ENCODE measurements around the gene SHMT2. TPM values are rescaled to one million over a fixed set of nuclear protein-coding genes. Genes with fewer than 3 reads are reported as not detected.

Gene SHMT2
- total RNA-seq, 1 donor from 2014 or later, result 78.7 TPM

- H3K4me3 Mint-ChIP-seq, result no peak overlapping the region
- no peak for DNase-seq (ENCODE audit: low spot score in 2 of 2, unreplicated experiment in 2 of 2)
- no peaks in the 10 kb centered on the region for H3K27me3 Mint-ChIP-seq (ENCODE audit: low read depth)
- H3K9me3 Mint-ChIP-seq, result no peaks in the 10 kb centered on the region
- no peak for TF ChIP-seq CTCF (IDR thresholded peaks at IDR 0.05; ENCODE audit: unreplicated experiment)
- no peak overlapping the region for H3K27ac Mint-ChIP-seq
- H3K4me1 Mint-ChIP-seq, result peaks cover 13% of the 10 kb centered on the region
- peaks cover 38% of the 10 kb centered on the region for H3K36me3 Mint-ChIP-seq
Observed at GRCh38 chr12:57183939-57184725, 45.4 kb upstream of the SHMT2 start.

GRCh38 chr12:57185403-57185802 is 44.1 kb upstream of the SHMT2 start:
- H3K36me3 Mint-ChIP-seq, result peaks cover 33% of the 10 kb centered on the region
- DNase-seq (ENCODE audit: low spot score in 2 of 2, unreplicated experiment in 2 of 2), result no peak
- no peak overlapping the region for H3K4me3 Mint-ChIP-seq
- peaks cover 13% of the 10 kb centered on the region for H3K4me1 Mint-ChIP-seq
- no peaks in the 10 kb centered on the region for H3K27me3 Mint-ChIP-seq (ENCODE audit: low read depth)
- no peak for TF ChIP-seq CTCF (IDR thresholded peaks at IDR 0.05; ENCODE audit: unreplicated experiment)
- H3K27ac Mint-ChIP-seq, result no peak overlapping the region
- no peaks in the 10 kb centered on the region for H3K9me3 Mint-ChIP-seq

DNA sequence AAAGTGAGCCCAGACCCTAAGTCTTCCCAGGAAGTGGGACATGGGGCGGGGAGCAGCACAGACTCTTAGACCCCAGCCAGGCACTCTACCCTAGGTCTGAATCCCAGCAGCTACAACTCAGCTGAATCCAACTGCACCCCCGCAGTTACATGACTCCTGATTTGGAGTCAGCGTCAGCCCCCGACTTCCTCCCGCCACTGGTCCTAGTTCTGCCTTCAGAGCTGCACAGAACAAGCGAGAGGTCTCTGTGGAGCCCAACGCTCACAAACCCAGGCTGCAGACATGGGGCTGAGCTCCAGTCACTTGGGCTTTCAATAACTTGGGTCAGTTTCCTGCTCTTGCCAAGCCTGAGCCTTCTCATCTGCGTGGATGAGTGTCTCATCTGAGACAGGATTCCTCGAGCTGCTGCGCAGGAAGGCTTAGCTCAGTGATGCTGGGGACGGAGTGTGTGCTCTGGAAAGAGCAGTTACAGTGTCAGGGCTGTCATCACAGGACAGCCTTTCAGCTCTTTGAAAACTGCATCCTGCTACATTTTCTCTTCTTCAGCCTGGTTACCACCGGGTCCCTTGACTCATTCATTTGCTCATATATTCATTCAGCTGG is 43.5 kb upstream of the SHMT2 start:
- H3K4me1 Mint-ChIP-seq, result peaks cover 13% of the 10 kb centered on the region
- H3K36me3 Mint-ChIP-seq, result peaks cover 33% of the 10 kb centered on the region
- H3K27ac Mint-ChIP-seq, result no peak overlapping the region
- no peak for TF ChIP-seq CTCF (IDR thresholded peaks at IDR 0.05; ENCODE audit: unreplicated experiment)
- no peaks in the 10 kb centered on the region for H3K27me3 Mint-ChIP-seq (ENCODE audit: low read depth)
- H3K4me3 Mint-ChIP-seq, result no peak overlapping the region
- DNase-seq (ENCODE audit: low spot score in 2 of 2, unreplicated experiment in 2 of 2), result no peak
- H3K9me3 Mint-ChIP-seq, result no peaks in the 10 kb centered on the region

DNA sequence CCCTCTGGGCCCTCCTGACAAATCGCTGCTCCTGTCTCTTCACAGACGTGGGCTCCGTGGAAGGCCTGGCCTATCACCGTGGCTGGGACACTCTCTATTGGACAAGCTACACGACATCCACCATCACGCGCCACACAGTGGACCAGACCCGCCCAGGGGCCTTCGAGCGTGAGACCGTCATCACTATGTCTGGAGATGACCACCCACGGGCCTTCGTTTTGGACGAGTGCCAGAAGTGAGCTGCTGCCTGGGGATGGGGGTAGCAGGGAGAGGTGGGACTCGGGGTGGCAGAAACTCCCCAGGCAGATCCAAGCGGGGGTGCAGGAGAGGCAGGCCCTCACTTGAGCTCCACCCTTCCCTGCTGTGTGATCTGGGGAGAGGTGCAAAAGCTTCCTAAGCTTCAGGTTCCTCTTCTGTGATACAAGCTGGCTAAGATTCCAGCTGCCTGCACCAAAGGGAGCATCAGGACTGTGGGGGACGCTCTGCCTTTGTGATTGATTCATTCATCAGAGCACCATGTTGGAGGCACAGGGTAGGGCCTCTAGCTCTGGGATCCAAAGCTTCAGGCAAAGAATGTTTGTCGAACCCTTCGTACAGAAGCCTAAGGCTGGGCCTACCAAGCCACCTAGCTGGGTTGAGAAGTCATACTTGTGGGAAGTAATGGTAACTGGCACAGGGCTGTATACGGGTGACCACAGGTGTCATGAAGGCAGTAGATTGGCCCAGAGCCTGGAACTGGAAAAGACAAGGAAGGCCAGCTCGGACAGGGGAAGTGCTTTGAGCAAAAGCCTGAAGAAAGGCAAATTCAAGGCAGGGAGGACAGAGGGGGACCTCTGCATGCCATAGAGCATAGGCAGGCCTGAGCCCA is 42.1 kb upstream of the SHMT2 start:
- Mint-ChIP-seq H3K4me1 (peaks cover 3% of the 10 kb centered on the region), H3K9me3 (no peaks in the 10 kb centered on the region), H3K27ac (peak overlapping the region; percentile 51), H3K36me3 (peaks cover 43% of the 10 kb centered on the region), H3K27me3 (ENCODE audit: low read depth) (no peaks in the 10 kb centered on the region), H3K4me3 (no peak overlapping the region)
- no peak for TF ChIP-seq CTCF (IDR thresholded peaks at IDR 0.05; ENCODE audit: unreplicated experiment)
- DNase-seq (ENCODE audit: low spot score in 2 of 2, unreplicated experiment in 2 of 2), result no peak

- Mint-ChIP-seq H3K27ac (no peak overlapping the region), H3K4me1 (no peaks in the 10 kb centered on the region), H3K27me3 (ENCODE audit: low read depth) (no peaks in the 10 kb centered on the region), H3K4me3 (no peak overlapping the region), H3K36me3 (peaks cover 42% of the 10 kb centered on the region), H3K9me3 (no peaks in the 10 kb centered on the region)
- no peak for TF ChIP-seq CTCF (IDR thresholded peaks at IDR 0.05; ENCODE audit: unreplicated experiment)
- DNase-seq (ENCODE audit: low spot score in 2 of 2, unreplicated experiment in 2 of 2), result no peak
Observed at GRCh38 chr12:57188090-57188425, 41.5 kb upstream of the SHMT2 start.
